Medulla oblongata (tissue), 1 donor: ENCODE results near the gene TGFB3.
"Not testable (repeated sequence)": the region's sequence is repeated elsewhere in the genome, so short reads cannot be mapped to it uniquely, and the experiment has no call there.

Experiments
- DNase-seq: peaks from one replicate; pipeline ENCODE4 v3.0.0-alpha.2; 2015; ENCODE audit errors: extremely low spot score

The TGFB3 gene

GRCh38 chr14:75960231-75960630 is 21.6 kb downstream of the TGFB3 start:
- no peak for DNase-seq

GRCh38 chr14:75959031-75959430 is 22.8 kb downstream of the TGFB3 start:
- DNase-seq, result no peak

GRCh38 chr14:75952489-75952888 is 29.3 kb downstream of the TGFB3 start:
- no peak for DNase-seq

GRCh38 chr14:75946785-75947184 is 35.0 kb downstream of the TGFB3 start:
- no peak for DNase-seq

- no peak for DNase-seq
Observed at GRCh38 chr14:75944607-75945241, 37.1 kb downstream of the TGFB3 start.

GRCh38 chr14:75941030-75941429 is 40.8 kb downstream of the TGFB3 start:
- DNase-seq, result no peak

- no peak for DNase-seq
Observed at GRCh38 chr14:75939200-75939599, 42.6 kb downstream of the TGFB3 start.

- peak; percentile 71 for DNase-seq
Observed at GRCh38 chr14:75934998-75935628, 46.7 kb downstream of the TGFB3 start.

GRCh38 chr14:75933712-75934296 is 48.0 kb downstream of the TGFB3 start:
- DNase-seq, result no peak

GRCh38 chr14:75928690-75929181 is 53.1 kb downstream of the TGFB3 start:
- DNase-seq, result peak; percentile 37

GRCh38 chr14:75927564-75928087 is 54.2 kb downstream of the TGFB3 start:
- peak; percentile 11 for DNase-seq

- no peak for DNase-seq
Observed at GRCh38 chr14:75926431-75927115, 55.2 kb downstream of the TGFB3 start.

GRCh38 chr14:75925141-75925840 is 56.5 kb downstream of the TGFB3 start:
- not testable (repeated sequence) for DNase-seq

- not testable (repeated sequence) for DNase-seq
Observed at GRCh38 chr14:75920421-75920820, 61.4 kb downstream of the TGFB3 start.

GRCh38 chr14:75917946-75918335 is 63.9 kb downstream of the TGFB3 start:
- peak; percentile 63 for DNase-seq

- DNase-seq, result no peak
Observed at GRCh38 chr14:75917322-75917945, 64.4 kb downstream of the TGFB3 start.

GRCh38 chr14:75915045-75915444 is 66.8 kb downstream of the TGFB3 start:
- DNase-seq, result no peak

- DNase-seq, result no peak
Observed at GRCh38 chr14:75913183-75913582, 68.6 kb downstream of the TGFB3 start.

- DNase-seq, result peak; percentile 84
Observed at GRCh38 chr14:75911883-75912282, 69.9 kb downstream of the TGFB3 start.

- no peak for DNase-seq
Observed at GRCh38 chr14:75910048-75910447, 71.7 kb downstream of the TGFB3 start.

- no peak for DNase-seq
Observed at GRCh38 chr14:75909630-75910029, 72.2 kb downstream of the TGFB3 start.
